Activated naive CD8-positive, alpha-beta T cell treated with anti-CD3 and anti-CD28 coated beads, Interleukin-2, amount 10 ng/mL, durations not matched to agents 7 days and 5 days (primary cell): Measurements from ENCODE around the gene SRBD1. TPM values are rescaled to one million over a fixed set of nuclear protein-coding genes. Genes with fewer than 3 reads are reported as not detected.

Experiments used
- ATAC-seq: fragments of 150-1000 bp; cut with Tn5 transposase; one replicate; pipeline ENCODE4 v1.10.0; 2021; ENCODE audit warnings: low read depth, moderate library complexity
- POLR2A ChIA-PET: fragments of 350-600 bp; sonication (Branson Sonifier 250); formaldehyde crosslinking; loops from one replicate; lab custom pipeline; 2021; ENCODE audit warnings: antibody characterized with exemption; lab: Charles Lee
- DNase-seq: peaks from one replicate; pipeline ENCODE4 v3.0.0; 2021
- H3K27ac Mint-ChIP-seq: one replicate; pipeline ENCODE4 v1.8.0; 2022; ENCODE audit warnings: mild to moderate bottlenecking, mixed read lengths
- H3K27me3 Mint-ChIP-seq: one replicate; pipeline ENCODE4 v1.8.0; 2022; ENCODE audit warnings: mild to moderate bottlenecking, moderate library complexity, mixed read lengths
- H3K36me3 Mint-ChIP-seq: one replicate; pipeline ENCODE4 v1.8.0; 2021; ENCODE audit warnings: mild to moderate bottlenecking, mixed read lengths
- H3K4me1 Mint-ChIP-seq: one replicate; pipeline ENCODE4 v1.8.0; 2021; ENCODE audit warnings: mixed read lengths
- H3K4me3 Mint-ChIP-seq: one replicate; pipeline ENCODE4 v1.8.0; 2022; ENCODE audit warnings: mild to moderate bottlenecking, moderate library complexity, mixed read lengths
- H3K9me3 Mint-ChIP-seq: one replicate; pipeline ENCODE4 v1.8.0; 2021; ENCODE audit warnings: mixed read lengths
- total RNA-seq, 2 experiments: library from RNA; stranded (reverse); gene quantifications; one replicate each; pipeline ENCODE4 v1.2.3, GENCODE V29; 2021

SRBD1 gene
- total RNA-seq, 2 experiments from 2014 or later: 20.5 to 23.9 TPM

DNA sequence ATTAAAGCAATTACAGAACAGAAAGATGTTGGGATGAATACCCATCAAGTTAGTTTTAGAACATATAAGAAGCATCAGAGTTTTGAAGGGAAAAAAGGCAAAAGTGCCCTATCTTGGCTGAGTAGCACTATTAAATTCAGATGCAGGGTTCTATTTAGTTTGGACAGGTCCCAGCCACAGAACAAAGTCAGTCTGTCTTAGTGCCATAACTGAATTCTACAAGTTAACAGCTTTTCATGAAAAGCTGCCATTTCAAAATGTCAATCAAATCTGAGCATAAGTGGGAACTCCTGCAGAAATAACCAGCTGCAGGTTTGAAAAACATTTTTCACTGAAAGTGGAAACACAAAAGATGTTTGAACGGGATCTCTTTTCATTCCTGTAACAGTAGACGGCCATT, 160.4 kb downstream of the SRBD1 start:
- H3K4me1 Mint-ChIP-seq: no peaks in the 10 kb centered on the region
- ATAC-seq: no peak
- no peaks in the 10 kb centered on the region for H3K27me3 Mint-ChIP-seq
- peaks cover 3% of the 10 kb centered on the region for H3K36me3 Mint-ChIP-seq
- POLR2A ChIA-PET: no interaction called here
- DNase-seq: no peak
- no peak overlapping the region for H3K4me3 Mint-ChIP-seq
- H3K9me3 Mint-ChIP-seq: no peaks in the 10 kb centered on the region
- H3K27ac Mint-ChIP-seq: no peak overlapping the region

DNA sequence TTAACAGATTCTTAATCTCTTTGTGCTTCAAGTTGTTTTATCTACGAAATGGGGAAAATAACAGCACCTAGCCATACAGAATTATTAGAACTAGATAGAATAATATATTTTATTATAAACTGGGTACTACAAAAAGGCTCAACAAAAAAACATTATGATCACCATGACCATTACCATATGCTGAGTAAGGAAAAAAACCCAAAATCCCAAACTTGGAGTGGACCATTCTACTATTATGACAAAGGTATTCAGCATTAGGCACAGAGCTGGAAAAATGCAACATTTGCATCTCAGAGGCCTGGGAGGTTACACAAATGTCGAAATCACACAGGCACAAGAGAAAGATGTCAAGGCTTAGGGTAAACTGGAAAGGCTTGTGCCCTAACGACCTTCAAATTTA, 162.8 kb downstream of the SRBD1 start:
- H3K27me3 Mint-ChIP-seq: no peaks in the 10 kb centered on the region
- H3K9me3 Mint-ChIP-seq: no peaks in the 10 kb centered on the region
- H3K27ac Mint-ChIP-seq: no peak overlapping the region
- no peaks in the 10 kb centered on the region for H3K4me1 Mint-ChIP-seq
- H3K36me3 Mint-ChIP-seq: peaks cover 5% of the 10 kb centered on the region
- DNase-seq: no peak
- H3K4me3 Mint-ChIP-seq: no peak overlapping the region
- POLR2A ChIA-PET: no interaction called here
- ATAC-seq: no peak

DNA sequence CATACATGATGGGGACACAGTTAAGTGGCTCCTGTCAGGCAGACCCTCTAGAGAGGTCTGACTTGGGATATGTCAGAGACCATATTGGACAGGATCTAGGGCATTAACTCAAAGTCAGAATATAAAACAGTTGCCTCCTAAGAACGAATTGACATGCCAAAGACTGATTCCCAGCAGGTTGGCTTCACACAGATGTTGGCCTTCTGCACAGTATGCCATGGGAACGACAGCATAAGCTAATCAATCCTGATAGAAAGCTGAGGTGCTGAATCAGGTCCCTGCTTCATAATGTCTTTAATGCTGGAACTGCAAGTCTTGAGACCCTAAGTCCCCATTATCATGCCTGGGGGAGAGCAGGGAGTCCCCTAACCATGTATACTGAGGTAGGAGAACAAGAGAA, 165.1 kb downstream of the SRBD1 start:
- peaks cover 7% of the 10 kb centered on the region for H3K36me3 Mint-ChIP-seq
- H3K27ac Mint-ChIP-seq: no peak overlapping the region
- no peak overlapping the region for H3K4me3 Mint-ChIP-seq
- H3K9me3 Mint-ChIP-seq: no peaks in the 10 kb centered on the region
- no peak for DNase-seq
- POLR2A ChIA-PET: no interaction called here
- no peaks in the 10 kb centered on the region for H3K27me3 Mint-ChIP-seq
- no peak for ATAC-seq
- peaks cover 5% of the 10 kb centered on the region for H3K4me1 Mint-ChIP-seq

DNA sequence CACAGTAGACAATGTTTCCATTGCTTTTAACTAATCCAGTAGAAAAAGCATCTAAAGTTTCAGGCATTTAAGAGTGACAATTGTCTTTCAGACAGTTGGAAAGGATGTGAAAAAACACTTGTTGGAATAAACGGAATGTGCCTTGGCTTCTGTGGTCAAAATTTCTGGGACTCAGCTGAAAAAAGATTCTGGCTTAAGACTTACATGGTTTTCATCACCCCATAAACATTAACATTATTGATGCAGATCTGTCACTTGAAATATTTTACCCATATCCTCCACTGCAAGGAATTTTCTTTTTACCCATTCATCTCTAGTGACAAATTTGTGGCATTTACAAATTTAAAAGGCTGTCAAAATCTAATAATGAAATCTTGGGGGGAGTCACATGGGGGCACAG, 166.0 kb downstream of the SRBD1 start:
- POLR2A ChIA-PET: no interaction called here
- H3K27me3 Mint-ChIP-seq: no peaks in the 10 kb centered on the region
- no peak overlapping the region for H3K27ac Mint-ChIP-seq
- no peak for ATAC-seq
- peaks cover 7% of the 10 kb centered on the region for H3K36me3 Mint-ChIP-seq
- H3K4me1 Mint-ChIP-seq: peaks cover 5% of the 10 kb centered on the region
- DNase-seq: no peak
- H3K9me3 Mint-ChIP-seq: no peaks in the 10 kb centered on the region
- no peak overlapping the region for H3K4me3 Mint-ChIP-seq

DNA sequence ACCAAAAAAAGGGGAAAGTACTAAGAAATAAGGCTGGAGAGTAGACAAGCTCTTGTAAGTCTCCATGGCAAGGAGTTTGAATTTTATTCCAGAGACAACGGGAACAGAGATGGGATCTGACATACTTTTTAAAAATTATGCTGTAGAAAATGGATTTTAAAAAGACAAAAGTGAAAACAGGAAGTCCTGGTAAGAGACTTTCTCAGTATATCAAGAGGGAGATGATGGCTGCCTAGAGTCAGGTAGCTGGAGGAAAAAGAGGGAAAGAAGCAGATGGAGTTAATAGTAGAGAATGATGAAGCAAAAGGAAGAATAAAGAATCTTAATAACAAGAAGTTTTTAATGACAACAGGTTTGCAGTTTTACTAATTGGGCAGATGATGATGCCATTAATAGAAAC, 168.1 kb downstream of the SRBD1 start:
- no peak for DNase-seq
- ATAC-seq: no peak
- POLR2A ChIA-PET: interaction anchor here (0.7 kb wide), 1 partner anchor 43 kb away, joined by 3 read pairs; no protein-coding TSS in a partner anchor
- Mint-ChIP-seq H3K36me3 (peaks cover 8% of the 10 kb centered on the region), H3K4me3 (no peak overlapping the region), H3K27ac (no peak overlapping the region), H3K27me3 (no peaks in the 10 kb centered on the region), H3K4me1 (peaks cover 5% of the 10 kb centered on the region), H3K9me3 (peaks cover 2% of the 10 kb centered on the region)

DNA sequence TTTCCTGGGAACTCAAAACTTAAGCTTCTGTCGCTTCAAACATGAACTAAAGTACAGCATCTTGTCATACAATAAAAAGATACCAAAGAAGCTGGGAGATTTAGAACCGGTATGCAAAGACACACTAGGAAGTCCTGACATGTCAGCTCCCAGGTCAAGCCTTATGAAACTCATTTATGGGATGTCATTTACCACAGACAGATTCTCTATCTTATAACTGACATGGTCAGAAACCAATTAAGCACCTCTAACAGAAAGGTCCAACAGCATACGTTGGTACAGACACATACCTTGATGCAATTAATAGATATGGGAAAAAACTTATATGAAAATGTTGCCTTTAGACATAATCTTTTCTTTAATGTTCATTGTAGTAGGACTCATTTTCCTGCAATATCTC, 169.0 kb downstream of the SRBD1 start:
- Mint-ChIP-seq H3K27me3 (no peaks in the 10 kb centered on the region), H3K36me3 (peaks cover 16% of the 10 kb centered on the region), H3K9me3 (peaks cover 9% of the 10 kb centered on the region), H3K4me3 (no peak overlapping the region), H3K4me1 (peaks cover 5% of the 10 kb centered on the region), H3K27ac (no peak overlapping the region)
- POLR2A ChIA-PET: no interaction called here
- DNase-seq (no peak), ATAC-seq (no peak)

DNA sequence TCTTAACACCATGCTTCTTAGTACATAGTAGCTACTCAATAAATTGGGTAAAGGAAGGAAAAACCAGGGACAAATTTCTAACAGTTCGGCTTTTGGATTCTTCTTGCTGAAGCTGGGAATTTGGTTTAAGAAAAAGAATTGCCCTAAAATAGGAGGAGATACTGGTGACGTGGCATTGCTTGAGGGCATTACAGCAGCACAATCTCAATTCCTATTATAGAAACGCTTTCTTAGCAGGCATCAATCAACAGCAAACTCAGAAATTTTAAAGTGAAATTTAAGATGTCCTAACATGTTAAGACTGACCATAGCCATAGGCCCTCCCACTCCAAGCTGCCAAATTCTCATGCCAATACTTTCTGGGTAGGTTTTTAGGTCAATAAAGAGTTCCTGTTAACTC, 169.5 kb downstream of the SRBD1 start:
- Mint-ChIP-seq H3K4me3 (no peak overlapping the region), H3K36me3 (peaks cover 17% of the 10 kb centered on the region), H3K27me3 (no peaks in the 10 kb centered on the region), H3K4me1 (peaks cover 5% of the 10 kb centered on the region), H3K27ac (no peak overlapping the region), H3K9me3 (peaks cover 9% of the 10 kb centered on the region)
- POLR2A ChIA-PET: no interaction called here
- no peak for ATAC-seq
- DNase-seq: no peak

DNA sequence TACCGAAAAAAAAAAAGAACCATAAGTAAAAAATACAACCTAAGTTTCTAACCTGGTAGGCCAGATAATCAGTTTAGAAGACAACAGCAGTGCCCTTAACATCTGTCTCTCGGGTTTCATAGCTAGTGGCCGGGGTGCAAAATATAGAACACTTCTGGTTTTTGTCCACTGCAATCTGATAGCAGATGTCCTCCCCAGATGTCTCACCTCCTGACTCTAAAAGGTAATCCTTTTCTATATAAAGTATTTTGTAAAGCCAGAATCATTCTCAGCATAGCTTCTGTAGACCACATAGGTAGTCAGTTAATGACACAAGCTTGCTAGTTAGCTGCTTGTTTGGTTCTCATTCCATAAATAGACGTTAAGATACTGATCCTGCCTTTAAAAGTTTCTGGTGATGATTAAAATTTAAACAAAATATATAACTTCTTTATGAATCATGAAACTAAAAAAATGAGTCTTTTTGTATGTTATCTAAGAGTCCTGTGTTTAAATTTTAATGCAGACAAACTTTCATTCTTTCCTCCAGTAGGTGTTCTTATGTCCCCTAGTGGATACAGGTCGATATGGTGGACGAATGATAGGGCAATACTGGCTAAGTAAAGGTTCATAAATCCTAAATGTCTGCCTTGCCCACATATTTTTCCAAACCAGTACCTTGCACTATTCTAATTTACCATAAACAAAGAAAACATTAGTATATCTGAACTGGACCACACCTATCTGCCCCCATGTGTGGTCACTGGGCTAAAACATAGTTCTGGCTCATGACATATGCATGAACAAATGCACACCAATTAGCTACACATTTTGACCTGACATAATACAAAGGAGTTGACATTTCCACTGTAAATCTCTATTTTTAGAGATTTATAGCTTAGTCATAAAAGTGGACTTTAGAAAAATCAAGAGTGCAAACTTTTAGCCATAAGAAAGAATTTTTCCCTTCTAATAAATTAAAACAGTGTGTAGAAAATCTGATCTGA, 171.0 kb downstream of the SRBD1 start:
- no peak overlapping the region for H3K27ac Mint-ChIP-seq
- peaks cover 5% of the 10 kb centered on the region for H3K4me1 Mint-ChIP-seq
- no peaks in the 10 kb centered on the region for H3K27me3 Mint-ChIP-seq
- DNase-seq (no peak), ATAC-seq (no peak)
- no peak overlapping the region for H3K4me3 Mint-ChIP-seq
- H3K36me3 Mint-ChIP-seq: peaks cover 25% of the 10 kb centered on the region
- POLR2A ChIA-PET: no interaction called here
- peaks cover 9% of the 10 kb centered on the region for H3K9me3 Mint-ChIP-seq

DNA sequence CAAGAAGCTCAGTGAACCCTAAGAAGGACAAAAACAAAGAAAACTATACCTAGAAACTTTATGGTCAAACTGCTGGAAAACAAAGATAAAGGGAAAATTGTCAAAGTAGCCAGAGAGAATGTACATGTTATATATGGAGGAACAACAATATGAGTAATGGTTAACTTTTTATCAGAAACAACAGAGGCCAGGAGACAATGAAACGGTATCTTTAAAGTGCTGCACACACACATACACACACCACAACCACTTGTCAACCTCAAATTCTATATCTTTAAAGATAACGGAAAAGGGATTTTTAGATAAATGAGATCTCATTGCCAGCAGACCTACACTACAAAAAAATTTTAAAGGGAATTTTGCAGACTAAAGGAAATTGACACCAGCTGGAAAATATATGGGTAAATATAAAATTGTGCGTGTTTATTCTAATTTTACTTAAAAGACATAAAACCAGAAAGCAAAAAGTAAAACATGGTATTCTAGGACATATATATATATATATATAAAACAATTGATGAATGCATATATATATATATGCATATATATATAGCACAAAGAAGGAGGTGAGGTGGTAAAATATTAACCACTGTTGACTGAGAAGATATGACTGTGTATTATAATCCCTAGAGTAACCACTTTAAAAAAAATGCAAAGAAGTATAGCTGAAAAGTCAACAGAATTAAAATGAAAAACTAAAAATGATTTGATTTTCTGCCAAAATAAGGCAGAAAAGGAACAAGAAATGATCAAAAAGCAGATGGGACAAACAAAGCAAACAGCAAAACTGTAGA, 172.0 kb downstream of the SRBD1 start:
- POLR2A ChIA-PET: no interaction called here
- peaks cover 28% of the 10 kb centered on the region for H3K36me3 Mint-ChIP-seq
- no peak overlapping the region for H3K27ac Mint-ChIP-seq

DNA sequence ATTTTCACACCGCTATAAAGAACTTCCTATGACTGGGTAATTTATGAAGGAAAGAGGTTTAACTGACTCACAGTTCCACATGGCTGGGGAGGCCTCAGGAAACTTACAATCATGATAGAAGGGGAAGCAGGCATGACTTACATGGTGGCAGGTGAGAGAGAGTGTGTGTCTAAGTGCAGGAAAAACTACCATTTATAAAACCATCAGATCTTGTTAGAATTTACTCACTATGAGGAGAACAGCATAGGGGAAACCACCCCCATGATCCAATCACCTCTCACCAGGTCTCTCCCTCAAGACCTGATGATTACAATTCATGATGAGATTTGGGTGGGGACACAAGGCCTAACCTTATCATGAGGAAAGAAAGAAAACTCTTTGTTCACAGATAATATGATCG, 174.6 kb downstream of the SRBD1 start:
- ATAC-seq (no peak), DNase-seq (no peak)
- Mint-ChIP-seq H3K9me3 (peaks cover 11% of the 10 kb centered on the region), H3K27ac (no peak overlapping the region), H3K27me3 (no peaks in the 10 kb centered on the region), H3K4me1 (no peaks in the 10 kb centered on the region), H3K4me3 (no peak overlapping the region), H3K36me3 (peaks cover 25% of the 10 kb centered on the region)
- POLR2A ChIA-PET: no interaction called here

More for the DNA sequence above, 172.0 kb downstream of the SRBD1 start:
- peaks cover 9% of the 10 kb centered on the region for H3K9me3 Mint-ChIP-seq
- DNase-seq (no peak), ATAC-seq (no peak)
- H3K4me3 Mint-ChIP-seq: no peak overlapping the region
- H3K4me1 Mint-ChIP-seq: peaks cover 5% of the 10 kb centered on the region
- H3K27me3 Mint-ChIP-seq: no peaks in the 10 kb centered on the region

DNA sequence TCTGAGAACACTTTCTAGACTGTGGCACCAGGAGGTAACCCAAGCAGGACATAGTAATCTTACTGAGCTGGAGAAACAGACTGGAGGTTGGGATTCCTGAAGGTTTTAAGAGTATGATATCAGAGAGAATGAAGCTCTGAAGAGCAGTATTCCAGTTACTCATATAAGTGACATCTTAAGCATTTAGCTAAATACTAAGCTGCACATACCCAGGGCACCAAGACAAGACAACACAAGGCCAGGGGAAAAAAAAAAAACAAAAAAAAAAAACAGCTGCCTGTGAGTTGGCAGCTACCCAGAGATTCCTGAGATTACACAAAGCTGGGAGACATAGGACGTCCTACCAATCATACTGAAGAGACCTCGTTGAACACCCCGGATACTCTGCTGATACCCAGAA, 175.8 kb downstream of the SRBD1 start:
- Mint-ChIP-seq H3K27me3 (no peaks in the 10 kb centered on the region), H3K36me3 (peaks cover 32% of the 10 kb centered on the region), H3K4me3 (no peak overlapping the region), H3K4me1 (no peaks in the 10 kb centered on the region), H3K27ac (no peak overlapping the region), H3K9me3 (peaks cover 14% of the 10 kb centered on the region)
- ATAC-seq (no peak), DNase-seq (no peak)
- POLR2A ChIA-PET: no interaction called here

DNA sequence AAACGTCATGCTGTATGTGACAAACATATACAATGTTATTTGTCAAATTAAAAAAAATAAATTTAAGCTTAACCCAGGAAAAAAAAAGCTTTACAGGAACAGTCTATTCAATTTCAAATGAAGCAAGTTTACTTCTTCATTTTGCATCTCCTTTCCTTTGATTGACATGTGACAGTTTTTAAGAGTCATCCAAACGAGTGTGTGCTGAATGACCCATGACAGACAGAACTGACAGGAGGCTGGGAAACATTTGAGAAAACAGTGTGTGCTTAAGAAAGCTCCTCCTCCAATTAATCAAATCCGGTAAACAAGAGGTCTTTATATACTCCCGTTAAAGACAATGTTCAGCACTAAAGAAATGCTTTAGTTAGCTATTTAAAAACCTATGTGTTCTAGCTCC, 177.7 kb downstream of the SRBD1 start:
- H3K27ac Mint-ChIP-seq: no peak overlapping the region
- POLR2A ChIA-PET: interaction anchor here (0.6 kb wide), 1 partner anchor 838 kb away, joined by 3 read pairs; no protein-coding TSS in a partner anchor
- peaks cover 37% of the 10 kb centered on the region for H3K36me3 Mint-ChIP-seq

DNA sequence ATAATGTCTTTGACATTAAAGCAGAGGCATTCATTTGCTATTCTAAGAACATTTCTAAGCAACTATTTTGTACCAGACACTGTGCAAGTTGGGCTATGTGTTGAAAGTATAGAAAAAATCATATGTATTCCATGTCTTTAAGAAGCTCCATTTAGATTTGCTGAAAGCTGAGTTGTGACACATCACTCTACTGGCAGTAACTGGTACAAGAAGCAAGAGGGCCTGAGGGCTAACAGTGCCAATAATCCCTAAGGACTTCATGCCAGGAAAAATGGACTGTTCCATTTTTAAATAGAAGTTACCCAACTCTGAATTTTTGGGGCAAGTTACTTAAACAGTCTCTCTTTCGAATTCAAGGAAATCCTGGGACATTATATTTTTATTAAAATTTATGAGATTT, 178.7 kb downstream of the SRBD1 start:
- POLR2A ChIA-PET: no interaction called here
- Mint-ChIP-seq H3K27ac (no peak overlapping the region), H3K27me3 (no peaks in the 10 kb centered on the region), H3K9me3 (peaks cover 10% of the 10 kb centered on the region), H3K4me1 (no peaks in the 10 kb centered on the region), H3K36me3 (peaks cover 32% of the 10 kb centered on the region), H3K4me3 (no peak overlapping the region)
- DNase-seq (no peak), ATAC-seq (no peak)

More for the DNA sequence above, 177.7 kb downstream of the SRBD1 start:
- H3K4me1 Mint-ChIP-seq: no peaks in the 10 kb centered on the region
- peaks cover 14% of the 10 kb centered on the region for H3K9me3 Mint-ChIP-seq
- no peak overlapping the region for H3K4me3 Mint-ChIP-seq
- H3K27me3 Mint-ChIP-seq: no peaks in the 10 kb centered on the region
- ATAC-seq (no peak), DNase-seq (no peak)
